BE2C (cell line): ENCODE results near the gene LRMDA.

ENCODE experiments used
- DNase-seq: peaks from one replicate; pipeline ENCODE4 v3.0.0-alpha.2; 2020
- H3K27me3 ChIP-seq: fragments of 250-450 bp; sonication (Bioruptor Pico); 2 replicates; pipeline ENCODE4 v1.5.1; 2020; ENCODE audit warnings: mild to moderate bottlenecking
- H3K36me3 ChIP-seq: fragments of 250-450 bp; sonication (Bioruptor Pico); 2 replicates; pipeline ENCODE4 v1.5.1; 2020; ENCODE audit warnings: mild to moderate bottlenecking
- H3K4me1 ChIP-seq: fragments of 250-450 bp; sonication (Bioruptor Pico); 2 replicates; pipeline ENCODE4 v1.5.1; 2020
- H3K4me3 ChIP-seq: 2 replicates; pipeline ENCODE4 v1.5.1; 2011; ENCODE audit warnings: low read depth, low read length
- H3K9me3 ChIP-seq: fragments of 250-450 bp; sonication (Bioruptor Pico); 2 replicates; pipeline ENCODE4 v1.5.1; 2020
- CTCF ChIP-seq: IDR thresholded peaks from 2 replicates; pipeline ENCODE4 v1.5.1; 2012; ENCODE audit warnings: mild to moderate bottlenecking, low read depth, low read length

The LRMDA gene

DNA sequence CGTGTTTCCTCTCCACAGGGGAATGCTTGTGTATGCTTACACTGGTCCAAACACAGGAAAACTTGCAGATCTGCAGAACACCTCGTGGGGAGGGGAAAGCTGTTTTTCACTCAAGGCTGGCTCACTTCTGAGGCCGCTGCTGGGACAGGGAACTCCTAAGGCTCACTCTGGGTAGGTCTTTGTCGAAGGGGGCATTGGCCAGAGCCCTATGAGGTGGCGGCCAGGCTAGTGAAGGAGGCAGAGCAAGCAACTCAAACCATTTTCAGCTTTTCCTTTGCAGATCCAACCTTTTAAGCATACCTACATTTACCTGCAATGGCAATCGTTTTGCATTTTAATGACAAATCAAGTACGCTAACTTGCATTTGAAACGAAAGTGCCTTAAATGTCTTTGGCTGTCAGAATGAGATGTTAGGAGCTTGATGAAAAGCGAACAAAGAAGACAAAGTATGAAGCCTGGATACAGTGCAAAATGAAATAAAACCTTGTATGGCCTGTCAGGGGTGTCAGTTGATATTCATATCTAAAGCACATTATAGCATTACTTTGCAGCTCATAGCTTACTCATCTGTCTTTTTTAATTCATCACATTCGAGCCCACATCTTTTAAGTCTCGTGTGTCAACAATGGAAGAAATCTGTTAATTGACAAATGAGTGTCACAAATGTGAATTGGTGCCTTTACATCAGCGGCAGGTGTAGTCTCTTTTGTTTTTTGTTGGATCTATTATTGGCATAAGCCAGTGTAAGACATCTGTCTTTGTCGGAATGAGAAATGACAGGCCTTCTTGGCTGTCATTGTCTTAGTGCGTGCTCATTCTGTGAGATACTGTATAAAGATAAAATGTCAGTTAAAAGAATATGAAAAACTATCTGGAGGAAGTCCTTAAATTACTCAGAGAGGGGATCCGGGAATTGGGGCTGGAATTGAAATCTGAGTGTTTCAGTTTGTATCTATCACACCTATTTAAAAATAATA lies 30.5 kb downstream of the LRMDA start:
- DNase-seq: no peak
- no peaks in the 10 kb centered on the region for H3K4me1 ChIP-seq
- no peak for TF ChIP-seq CTCF
- no peaks in the 10 kb centered on the region for H3K27me3 ChIP-seq
- no peak overlapping the region for H3K4me3 ChIP-seq
- no peaks in the 10 kb centered on the region for H3K36me3 ChIP-seq
- no peaks in the 10 kb centered on the region for H3K9me3 ChIP-seq

- no peaks in the 10 kb centered on the region for H3K27me3 ChIP-seq
- H3K4me1 ChIP-seq: no peaks in the 10 kb centered on the region
- no peak overlapping the region for H3K4me3 ChIP-seq
- DNase-seq: no peak
- no peaks in the 10 kb centered on the region for H3K36me3 ChIP-seq
- no peaks in the 10 kb centered on the region for H3K9me3 ChIP-seq
- no peak for TF ChIP-seq CTCF
Measured at GRCh38 chr10:75462865-75463264, 31.4 kb downstream of the LRMDA start.

- DNase-seq: no peak
- no peaks in the 10 kb centered on the region for H3K36me3 ChIP-seq
- no peaks in the 10 kb centered on the region for H3K4me1 ChIP-seq
- H3K9me3 ChIP-seq: no peaks in the 10 kb centered on the region
- no peaks in the 10 kb centered on the region for H3K27me3 ChIP-seq
- no peak overlapping the region for H3K4me3 ChIP-seq
- TF ChIP-seq CTCF: no peak
Measured at GRCh38 chr10:75464478-75465449, 33.3 kb downstream of the LRMDA start.

DNA sequence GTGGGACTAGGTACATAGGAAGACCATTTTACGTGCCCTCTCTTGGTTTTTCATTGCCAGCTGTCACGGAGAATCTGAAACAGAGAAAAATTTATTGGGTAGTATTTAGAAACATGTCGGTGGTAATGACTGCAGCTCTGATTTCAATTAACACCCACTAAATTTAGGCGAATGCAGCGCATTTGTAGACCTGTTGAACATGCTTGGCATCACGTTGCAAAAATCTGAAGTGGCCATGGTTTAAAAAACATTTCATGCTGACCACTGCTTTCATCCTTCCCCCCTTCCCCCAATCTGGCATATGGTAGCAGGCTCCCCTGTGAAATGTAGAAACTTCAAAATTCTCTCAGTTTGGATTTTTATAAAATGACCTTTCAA lies 34.0 kb downstream of the LRMDA start:
- no peak for DNase-seq
- Histone ChIP-seq H3K9me3 (no peaks in the 10 kb centered on the region), H3K27me3 (no peaks in the 10 kb centered on the region), H3K4me1 (no peaks in the 10 kb centered on the region), H3K4me3 (no peak overlapping the region), H3K36me3 (no peaks in the 10 kb centered on the region)
- TF ChIP-seq CTCF: no peak

DNA sequence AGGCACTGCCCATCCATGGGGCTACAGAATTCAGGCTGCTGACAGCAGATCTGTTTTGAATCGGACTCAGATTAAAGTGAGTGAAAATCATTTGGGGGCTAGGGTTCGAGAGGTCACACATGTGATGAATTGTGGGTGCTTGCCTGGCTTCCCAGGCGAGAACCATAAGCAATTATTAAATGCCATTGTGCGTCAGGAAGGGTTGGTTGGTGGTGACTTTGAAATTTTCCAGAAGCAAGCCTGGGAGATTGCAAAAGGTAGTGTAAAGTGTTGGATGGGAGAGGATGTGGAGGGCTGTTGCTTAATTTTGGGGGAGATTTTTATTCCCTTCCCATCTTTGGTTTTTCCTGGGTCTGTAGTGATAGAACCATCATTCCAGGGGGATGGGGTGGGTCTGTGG lies 34.6 kb downstream of the LRMDA start:
- no peak for TF ChIP-seq CTCF
- no peak for DNase-seq
- Histone ChIP-seq H3K36me3 (no peaks in the 10 kb centered on the region), H3K9me3 (no peaks in the 10 kb centered on the region), H3K4me3 (no peak overlapping the region), H3K4me1 (no peaks in the 10 kb centered on the region), H3K27me3 (no peaks in the 10 kb centered on the region)
